Panc1 (cell line): ENCODE measurements around the gene CLINT1. TPM values are rescaled to one million over a fixed set of nuclear protein-coding genes. Genes with fewer than 3 reads are reported as not detected.

Experiments used
- ATAC-seq: fragments of 200-7000 bp; cut with Tn5 transposase; 2 replicates; pipeline ENCODE4 v1.9.1; 2020; ENCODE audit warnings: mild to moderate bottlenecking, moderate library complexity
- BruUV-seq: library from RNA; stranded (reverse); fragments of 400-500 nt; replicated peaks from 2 replicates; lab custom pipeline; 2021; lab: Mats Ljungman, UMichigan
- CTCF ChIA-PET: fragments of 300-600 bp; sonication (Branson Sonifier 250); formaldehyde crosslinking; loops from one replicate; lab custom pipeline; 2022; ENCODE audit warnings: antibody characterized with exemption; lab: Charles Lee
- POLR2A ChIA-PET: fragments of 300-600 bp; sonication (Branson Sonifier 250); formaldehyde crosslinking; loops from one replicate; lab custom pipeline; 2022; ENCODE audit warnings: antibody characterized with exemption; lab: Charles Lee
- DNase-seq: peaks from one replicate; pipeline ENCODE4 v3.0.0-alpha.2; 2010; ENCODE audit warnings: low read depth, low spot score
- H3K27ac ChIP-seq: 2 replicates; pipeline ENCODE4 v1.5.1; 2011; ENCODE audit warnings: mild to moderate bottlenecking, low read length, inconsistent platforms
- H3K27me3 ChIP-seq: fragments of 200-500 bp; sonication (Bioruptor generic); 2 replicates; pipeline ENCODE4 v1.6.0; 2014; ENCODE audit warnings: low read length, inconsistent platforms; ENCODE audit not compliant: control insufficient read depth, insufficient read depth
- H3K36me3 ChIP-seq: fragments of 200-500 bp; sonication (Bioruptor generic); 2 replicates; pipeline ENCODE4 v1.5.1; 2014; ENCODE audit warnings: inconsistent platforms, mild to moderate bottlenecking, low read length, moderate library complexity; ENCODE audit not compliant: control insufficient read depth, insufficient read depth
- H3K4me1 ChIP-seq: 2 replicates; pipeline ENCODE4 v1.5.1; 2011; ENCODE audit warnings: inconsistent platforms, mild to moderate bottlenecking, low read length, moderate library complexity; ENCODE audit not compliant: control insufficient read depth, insufficient read depth
- H3K4me3 ChIP-seq, 2 experiments: 2 replicates each; pipeline ENCODE4 v1.5.1; 2011 to 2012; ENCODE audit warnings: low read depth in 2 of 2, low read length in 2 of 2, mild to moderate bottlenecking in 2 of 2, inconsistent platforms in 1 of 2, moderate library complexity in 1 of 2
- H3K9me3 ChIP-seq: fragments of 200-500 bp; sonication (Bioruptor generic); 2 replicates; pipeline ENCODE4 v1.5.1; 2014; ENCODE audit warnings: low read depth, mild to moderate bottlenecking, inconsistent platforms, low read length, moderate library complexity; ENCODE audit not compliant: control insufficient read depth, insufficient read depth
- CTCF ChIP-seq: fragments of 450-650 bp; IDR thresholded peaks from 2 replicates; pipeline ENCODE4 v1.5.1; 2017; ENCODE audit warnings: mild to moderate bottlenecking
- POLR2AphosphoS5 ChIP-seq: IDR thresholded peaks from 2 replicates; pipeline ENCODE4 v1.6.1; 2012; ENCODE audit warnings: mild to moderate bottlenecking, low read depth, low read length, moderate library complexity
- REST ChIP-seq, 2 experiments: IDR thresholded peaks; 2 replicates each; pipeline ENCODE4 v1.6.1; 2011 to 2012; ENCODE audit warnings: low read depth in 2 of 2, control low read depth in 1 of 2, low read length in 1 of 2, mild to moderate bottlenecking in 1 of 2, moderate library complexity in 1 of 2; ENCODE audit not compliant: insufficient read depth in 1 of 2
- SIN3A ChIP-seq: IDR thresholded peaks from 2 replicates; pipeline ENCODE4 v1.6.1; 2012; ENCODE audit warnings: low read depth, mild to moderate bottlenecking, low read length, moderate library complexity, borderline replicate concordance; ENCODE audit not compliant: insufficient read depth
- TCF7L2 ChIP-seq: IDR thresholded peaks from 2 replicates; pipeline ENCODE4 v1.6.1; 2011; ENCODE audit warnings: mild to moderate bottlenecking, low read depth, low read length, inconsistent platforms
- in situ Hi-C: cut with HindIII; loops from 2 replicates; pipeline ENCODE4 v1.10.0; 2016; ENCODE audit warnings: low sequenced_read_pairs, low pct_unique_long_range_greater_than_20kb
- intact Hi-C: fragments of 100-400 bp; cut with micrococcal nuclease; formaldehyde crosslinking; loops from one replicate; pipeline ENCODE4 v1.10.0; 2022; ENCODE audit not compliant: unreplicated experiment
- total RNA-seq: library from RNA; stranded (reverse); gene quantifications from one replicate; pipeline ENCODE4 v1.2.1, GENCODE V29; 2021; ENCODE audit not compliant: unreplicated experiment

Gene CLINT1
- total RNA-seq, 1 experiment from 2014 or later, result 81.6 TPM

- H3K4me1 ChIP-seq, result no peaks in the 10 kb centered on the region; the same call in 1 of the 2 replicates
- no peaks in the 10 kb centered on the region for H3K9me3 ChIP-seq
- TF ChIP-seq SIN3A, result no peak
- no peak for TF ChIP-seq TCF7L2
- no peak for TF ChIP-seq CTCF
- TF ChIP-seq POLR2AphosphoS5, result no peak
- TF ChIP-seq REST (IDR thresholded peaks at IDR 0.05; ENCODE audit: insufficient read depth in 1 of 2, low read depth in 2 of 2, low read length in 1 of 2), result no peak
- CTCF ChIA-PET, result no interaction called here
- POLR2A ChIA-PET, result no interaction called here
- H3K27me3 ChIP-seq, result peaks cover 2% of the 10 kb centered on the region; the same call in 1 of the 2 replicates
- no peak overlapping the region for H3K4me3 ChIP-seq
- DNase-seq (no peak), ATAC-seq (no peak)
- H3K36me3 ChIP-seq, result no peaks in the 10 kb centered on the region
- BruUV-seq, result no TSS peak
- in situ Hi-C loops, result no loop called here
- H3K27ac ChIP-seq, result no peak overlapping the region
- intact Hi-C loops, result loop anchor here (10.0 kb wide), 1 partner anchor 228 kb away; no protein-coding TSS in a partner anchor
Observed at GRCh38 chr5:157766902-157767301, 92.0 kb downstream of the CLINT1 start.

- in situ Hi-C loops (no loop called here), intact Hi-C loops (loop anchor here (10.0 kb wide), 1 partner anchor 228 kb away; no protein-coding TSS in a partner anchor)
- CTCF ChIA-PET, result no interaction called here
- POLR2A ChIA-PET, result no interaction called here
- Histone ChIP-seq H3K4me3 (no peak overlapping the region), H3K9me3 (no peaks in the 10 kb centered on the region), H3K4me1 (no peaks in the 10 kb centered on the region; the same call in 1 of the 2 replicates), H3K27me3 (peaks cover 2% of the 10 kb centered on the region; the same call in 1 of the 2 replicates), H3K27ac (no peak overlapping the region), H3K36me3 (no peaks in the 10 kb centered on the region)
- no peak for ATAC-seq
- no peak for DNase-seq
- BruUV-seq, result no TSS peak
- no peak for TF ChIP-seq REST (IDR thresholded peaks at IDR 0.05; ENCODE audit: insufficient read depth in 1 of 2, low read depth in 2 of 2, low read length in 1 of 2)
- TF ChIP-seq POLR2AphosphoS5, result no peak
- TF ChIP-seq SIN3A, result no peak
- TF ChIP-seq TCF7L2, result no peak
- no peak for TF ChIP-seq CTCF
Observed at GRCh38 chr5:157766442-157766841, 92.5 kb downstream of the CLINT1 start.
